D341Med (cell line): ENCODE measurements around the gene IPP.
"Not testable (repeated sequence)": the region's sequence is repeated elsewhere in the genome, so short reads cannot be mapped to it uniquely, and the experiment has no call there.

Source experiments
- DNase-seq: peaks from one replicate; pipeline ENCODE4 v3.0.0; 2012; ENCODE audit warnings: low spot score

The IPP gene

DNA sequence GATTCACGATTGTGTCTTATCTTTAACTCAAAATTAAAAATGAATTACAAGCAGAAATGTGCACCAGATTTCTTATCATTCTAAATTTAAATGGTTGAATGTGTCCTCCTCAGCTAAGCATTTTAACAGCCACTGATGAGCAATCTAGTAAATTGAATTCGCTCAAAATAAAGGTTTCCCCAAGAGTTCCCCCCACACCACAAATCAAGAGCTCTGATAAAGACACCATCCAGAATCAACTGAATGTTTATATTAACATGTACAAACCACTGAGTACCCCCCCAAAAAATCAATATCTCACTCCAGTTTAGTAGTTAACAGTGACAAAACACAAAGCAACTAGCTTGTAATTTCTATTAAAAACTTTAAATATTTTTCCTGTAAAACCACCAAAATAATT lies 66.1 kb downstream of the IPP start:
- DNase-seq, result no peak

GRCh38 chr1:45682942-45683341 lies 67.5 kb downstream of the IPP start:
- DNase-seq, result no peak

- DNase-seq, result no peak
Measured at GRCh38 chr1:45679123-45679522, 71.3 kb downstream of the IPP start.

GRCh38 chr1:45678489-45678888 lies 72.0 kb downstream of the IPP start:
- DNase-seq, result no peak

DNA sequence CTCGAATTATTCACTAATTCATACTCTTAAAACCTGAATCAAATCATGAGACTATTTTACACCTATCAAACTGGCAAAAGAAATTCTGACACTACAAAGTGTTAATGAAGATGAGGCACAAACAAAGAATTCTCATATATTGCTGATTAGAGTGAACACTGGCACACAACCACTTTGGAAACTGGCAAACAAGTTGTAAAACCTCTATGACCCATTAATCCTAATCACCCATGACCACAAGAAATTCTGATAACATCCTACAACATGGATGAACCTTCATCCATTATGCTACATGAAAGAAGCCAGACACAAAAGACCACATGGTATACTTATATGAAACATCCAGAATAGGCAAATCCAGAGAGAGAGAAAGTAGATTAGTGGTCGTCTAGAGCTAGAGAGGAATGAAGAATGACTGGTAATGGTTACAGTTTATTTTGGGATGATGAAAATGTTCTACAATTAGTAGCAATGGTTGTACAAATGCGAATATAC lies 72.7 kb downstream of the IPP start:
- no peak for DNase-seq

- DNase-seq, result not testable (repeated sequence)
Measured at GRCh38 chr1:45676553-45676952, 73.9 kb downstream of the IPP start.

DNA sequence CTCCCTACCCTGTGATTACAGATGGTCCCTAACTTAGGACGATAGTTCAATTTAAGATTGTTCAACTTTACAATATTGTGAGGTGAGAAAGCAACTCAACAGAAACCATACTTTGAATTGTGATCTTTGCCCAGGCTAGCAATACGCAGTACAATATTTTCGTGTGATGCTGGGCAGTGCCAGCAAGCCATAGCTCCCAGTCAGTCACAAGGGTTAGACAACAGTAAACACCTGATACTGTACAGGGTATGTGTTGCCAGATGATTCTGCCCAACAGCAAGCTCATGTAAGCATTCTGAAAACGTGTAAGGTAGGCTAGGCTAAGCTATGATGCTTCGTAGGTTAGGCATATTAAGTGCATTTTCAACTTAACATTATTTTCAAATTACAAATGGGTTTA lies 76.0 kb downstream of the IPP start:
- no peak for DNase-seq

DNA sequence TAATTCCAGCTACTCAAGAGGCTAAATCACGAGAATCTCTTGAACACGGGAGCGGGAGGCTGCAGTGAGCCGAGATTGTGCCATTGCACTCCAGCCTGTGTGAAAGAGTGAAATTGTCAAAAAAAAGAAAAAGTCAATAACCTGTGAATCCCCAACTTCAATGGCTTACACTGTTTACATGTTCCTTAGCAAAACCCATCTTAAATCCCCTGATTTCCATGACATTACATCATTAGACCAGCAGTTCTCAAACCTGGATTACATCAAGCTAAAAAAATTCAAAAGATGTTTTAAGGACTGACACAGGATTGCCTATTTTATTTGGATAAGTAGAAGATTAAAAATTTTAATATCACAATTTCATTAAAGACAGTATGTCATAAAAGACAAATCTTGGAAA lies 76.5 kb downstream of the IPP start:
- no peak for DNase-seq

DNA sequence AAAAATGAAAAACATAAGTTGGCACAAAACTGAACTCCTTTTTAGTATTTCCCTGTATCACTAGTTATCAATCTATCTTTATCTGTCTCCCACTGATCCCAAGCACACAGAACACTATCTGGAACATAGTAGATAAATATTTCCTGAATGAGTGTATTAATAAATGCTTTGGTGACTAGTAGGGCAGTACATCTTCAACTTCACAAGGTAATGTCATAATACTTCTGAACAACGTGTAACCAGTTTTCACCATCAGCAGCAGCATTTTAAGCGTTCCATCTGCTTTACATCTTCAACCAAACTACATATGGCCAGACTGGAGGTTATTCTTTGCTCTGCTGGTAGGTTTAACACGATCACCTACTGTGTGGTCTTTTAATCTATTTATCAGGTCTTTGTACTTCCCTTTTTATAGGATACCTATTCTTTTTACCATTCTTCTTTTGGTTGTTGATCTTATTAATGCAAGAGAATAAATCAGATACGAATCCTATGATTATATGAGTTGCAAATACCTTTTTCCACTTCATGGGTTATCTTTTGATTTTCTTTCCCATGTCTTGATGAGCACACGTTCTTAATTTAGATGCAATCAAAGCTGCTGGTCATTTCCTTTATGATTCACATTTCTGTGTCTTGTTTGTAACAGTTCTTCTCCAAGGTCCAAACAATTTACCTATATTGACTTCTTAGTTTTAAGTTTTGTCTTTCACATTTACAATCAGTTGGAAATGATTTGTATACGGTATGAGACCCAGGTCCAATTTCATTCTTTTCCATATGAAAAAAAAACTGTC lies 80.4 kb downstream of the IPP start:
- DNase-seq, result no peak

DNA sequence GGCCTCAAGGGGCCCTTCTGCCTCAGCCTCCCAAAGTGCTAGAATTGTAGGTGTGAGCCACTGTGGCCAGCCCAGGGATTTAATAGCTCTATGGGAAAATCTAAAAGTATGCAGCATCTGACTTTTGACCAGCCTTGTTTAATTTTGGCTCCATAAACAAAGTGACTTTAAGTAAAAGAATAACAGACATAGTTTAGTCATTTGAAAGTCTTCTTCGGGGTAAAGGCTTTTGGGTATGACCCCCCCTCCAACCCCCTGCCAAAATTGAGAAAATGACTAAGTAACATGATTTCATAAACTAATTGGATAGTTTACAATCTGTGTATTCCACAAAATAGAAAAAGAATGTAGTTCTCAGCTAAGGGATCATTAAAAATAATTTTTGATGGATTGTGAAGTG lies 81.1 kb downstream of the IPP start:
- no peak for DNase-seq

DNA sequence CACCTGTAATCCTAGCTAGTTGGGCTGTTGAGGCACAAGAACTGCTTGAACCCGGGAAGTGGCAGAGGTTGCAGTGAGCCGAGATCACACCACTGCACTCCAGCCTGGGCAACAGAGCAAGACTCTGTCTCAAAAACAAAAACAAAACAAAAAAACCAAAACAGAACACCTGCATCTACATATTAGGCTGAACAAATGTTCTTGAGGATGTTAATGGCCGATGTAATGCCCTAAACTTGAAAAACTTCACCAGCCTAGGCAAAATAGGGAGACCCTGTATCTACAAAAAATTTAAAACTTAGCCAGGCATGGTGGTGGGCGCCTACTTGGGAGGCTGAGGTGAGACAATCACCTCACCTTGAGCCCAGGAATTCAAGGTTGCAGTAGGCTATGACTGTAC lies 81.9 kb downstream of the IPP start:
- DNase-seq, result no peak

- DNase-seq, result no peak
Measured at GRCh38 chr1:45667321-45668111, 82.9 kb downstream of the IPP start.

GRCh38 chr1:45666836-45667235 lies 83.6 kb downstream of the IPP start:
- no peak for DNase-seq

- DNase-seq, result no peak
Measured at GRCh38 chr1:45660336-45660735, 90.1 kb downstream of the IPP start.

- no peak for DNase-seq
Measured at GRCh38 chr1:45659222-45659621, 91.2 kb downstream of the IPP start.

DNA sequence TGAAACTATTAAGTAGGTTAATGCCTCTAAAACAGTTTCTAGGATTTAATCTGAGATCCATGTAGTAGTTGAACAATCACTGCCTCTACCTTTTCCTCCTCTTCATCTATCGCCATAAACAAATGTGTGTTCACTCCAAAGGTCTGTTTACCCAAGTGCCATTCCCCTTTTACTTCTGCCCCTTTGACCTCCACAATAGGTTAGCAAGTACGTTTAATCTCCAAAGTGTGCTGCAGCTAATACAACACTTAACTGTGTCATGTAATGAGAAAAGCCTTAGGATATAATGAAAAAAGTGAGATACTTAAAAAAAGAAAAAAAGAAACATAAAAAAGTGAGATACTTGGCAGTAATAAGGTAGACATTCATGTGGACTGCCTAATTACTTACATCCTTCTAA lies 92.3 kb downstream of the IPP start:
- DNase-seq, result no peak

DNA sequence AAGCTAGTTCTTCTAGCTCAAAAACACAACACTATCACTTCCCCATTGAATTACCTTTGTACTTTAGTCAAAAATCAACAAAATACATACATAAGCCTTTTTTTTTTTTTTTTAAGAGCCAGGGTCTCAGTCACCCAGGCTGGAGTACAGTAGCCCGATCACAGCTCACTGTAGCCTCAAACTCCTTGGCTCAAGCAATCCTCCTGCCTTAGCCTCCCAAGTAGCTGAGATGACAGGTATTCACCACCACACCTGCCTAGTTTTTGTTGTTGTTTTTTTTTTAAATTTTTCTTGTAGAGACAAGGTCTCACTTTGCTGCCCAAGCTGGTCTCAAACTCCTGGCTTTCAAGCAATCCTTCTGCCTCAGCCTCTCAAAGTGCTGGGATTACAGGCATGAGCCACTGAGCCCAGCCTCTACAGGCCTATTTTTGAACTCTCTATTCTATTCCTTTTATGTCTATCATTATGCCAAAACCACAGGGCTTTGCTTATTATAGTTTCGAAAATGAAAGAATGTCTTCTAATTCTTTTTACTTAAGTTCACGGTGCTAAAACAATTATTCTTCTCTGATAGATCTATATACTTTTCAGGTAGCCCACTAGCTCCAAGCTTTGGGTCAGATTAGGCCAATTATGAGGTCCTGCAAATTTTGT lies 93.8 kb downstream of the IPP start:
- DNase-seq, result no peak

DNA sequence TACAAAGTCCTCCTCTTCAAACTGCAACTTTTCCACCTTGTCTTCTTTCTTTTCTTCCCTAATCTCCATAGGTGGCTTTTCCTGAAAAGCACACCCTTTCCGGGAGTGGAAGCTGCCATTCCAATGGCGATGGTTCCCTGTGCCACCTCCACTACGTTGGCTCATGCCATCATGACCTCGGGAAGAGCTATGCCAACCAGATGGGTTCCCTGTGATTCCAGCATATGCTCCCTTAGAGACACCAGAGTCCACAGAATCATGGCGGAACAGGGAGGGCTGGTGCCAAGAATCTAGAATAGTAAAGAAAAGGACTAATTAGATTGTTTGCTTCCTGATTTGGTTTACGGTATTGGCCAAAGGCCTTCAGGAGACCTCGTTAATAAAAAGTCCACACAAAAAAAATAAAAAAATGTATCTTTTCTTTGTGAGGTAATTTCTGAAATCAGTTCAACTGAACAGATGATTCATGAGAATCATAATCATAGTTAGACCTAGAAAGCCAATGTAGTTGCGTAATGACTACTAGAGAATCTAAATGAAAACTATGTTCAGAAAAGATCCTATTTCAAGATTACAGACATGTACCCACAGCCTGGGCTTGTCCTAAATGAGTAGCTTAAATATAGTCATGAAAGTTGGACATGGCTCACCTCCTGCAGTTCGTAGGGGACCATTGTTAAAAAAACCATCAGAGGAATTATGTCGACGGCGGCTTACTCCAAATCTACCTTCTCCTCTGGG lies 95.7 kb downstream of the IPP start:
- no peak for DNase-seq
